COLO829 (cell line): ENCODE measurements around the gene TSPAN9.

Experiments
- DNase-seq: peaks from one replicate; pipeline ENCODE4 v3.0.0; 2012; ENCODE audit warnings: low spot score

TSPAN9 gene

GRCh38 chr12:3101309-3102024 is 24.3 kb downstream of the TSPAN9 start:
- DNase-seq, result no peak

DNA sequence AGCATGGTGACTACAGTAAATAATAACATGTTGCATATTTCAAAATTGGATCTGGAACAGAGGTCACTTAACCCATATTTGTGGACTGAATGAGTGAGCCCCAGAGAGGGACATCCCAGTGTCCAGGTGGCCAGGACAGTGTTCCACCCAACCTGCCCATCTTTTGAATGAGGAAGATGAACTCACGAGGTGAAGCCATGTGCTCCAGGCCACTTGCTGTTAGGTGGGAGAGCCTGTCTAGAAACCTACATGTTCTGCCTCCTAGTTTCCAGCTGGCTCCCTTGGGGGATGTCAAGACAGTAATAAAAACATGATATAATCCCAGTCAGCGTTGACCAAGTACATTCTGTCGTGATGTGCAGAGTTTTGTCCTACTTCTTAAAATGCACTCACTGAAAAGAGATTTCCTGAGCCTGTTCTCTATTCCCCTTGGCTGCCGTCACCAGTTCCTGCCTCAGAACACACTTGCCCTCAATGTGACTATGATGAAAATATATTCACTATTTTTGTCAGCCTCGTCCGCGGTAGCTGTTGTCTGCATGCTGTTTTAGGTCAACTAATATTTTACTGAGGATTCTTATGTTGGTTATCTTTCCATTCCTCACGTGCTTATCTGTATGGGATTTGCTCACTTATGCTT is 25.7 kb downstream of the TSPAN9 start:
- DNase-seq, result no peak

DNA sequence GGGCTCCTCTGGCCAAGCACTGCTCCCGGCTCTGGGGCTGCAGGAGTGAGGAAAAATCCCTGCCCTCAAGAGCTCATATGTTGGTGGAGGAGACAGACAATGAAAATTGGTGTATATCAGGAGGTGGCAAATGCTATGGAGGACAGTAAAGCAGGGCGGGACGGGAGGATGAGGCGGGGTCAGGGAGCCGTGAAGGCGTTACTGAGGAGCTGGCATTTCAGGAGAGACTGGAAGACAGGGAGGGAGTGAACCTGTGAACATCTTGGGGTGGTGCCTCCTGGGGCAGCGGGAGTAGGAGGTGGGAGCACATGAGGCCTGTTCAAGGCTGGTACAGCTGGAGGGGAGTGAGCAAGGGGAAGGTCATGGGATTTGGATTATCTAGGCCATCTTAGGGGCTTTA is 26.6 kb downstream of the TSPAN9 start:
- DNase-seq, result no peak

DNA sequence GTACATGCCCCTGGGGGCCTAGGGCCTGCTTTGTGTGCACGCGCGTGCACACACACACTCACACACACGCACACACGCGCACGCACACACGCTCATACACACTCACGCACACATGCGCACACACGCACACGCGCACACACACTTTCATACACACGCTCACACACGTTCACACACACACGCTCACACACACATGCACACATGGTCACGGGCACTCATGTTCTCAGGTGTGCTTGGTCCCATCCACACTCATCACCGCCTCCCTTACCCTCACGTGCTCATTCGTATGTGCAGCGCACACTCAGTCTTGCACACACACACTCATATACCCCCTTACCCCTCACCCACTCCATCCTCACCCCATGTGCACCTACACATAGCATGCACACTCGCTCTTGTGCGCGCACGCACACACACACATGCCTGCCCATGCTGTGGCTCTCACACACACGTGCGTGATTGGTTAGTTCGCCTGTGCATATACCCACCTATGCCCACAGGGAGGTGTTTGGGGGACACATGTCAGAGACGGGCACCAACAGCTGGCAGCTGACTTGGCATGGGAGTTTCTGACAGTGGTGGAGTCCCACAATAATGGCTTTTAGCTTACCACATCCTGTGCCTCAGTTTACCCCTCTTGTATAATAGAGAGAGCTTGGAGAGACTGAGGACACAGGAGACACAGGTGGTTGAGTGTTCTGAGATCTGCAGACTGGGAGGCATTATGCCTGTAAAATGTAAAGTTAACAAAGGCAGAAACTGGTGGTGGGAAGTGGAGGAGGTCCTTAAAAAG is 28.7 kb downstream of the TSPAN9 start:
- DNase-seq, result no peak

DNA sequence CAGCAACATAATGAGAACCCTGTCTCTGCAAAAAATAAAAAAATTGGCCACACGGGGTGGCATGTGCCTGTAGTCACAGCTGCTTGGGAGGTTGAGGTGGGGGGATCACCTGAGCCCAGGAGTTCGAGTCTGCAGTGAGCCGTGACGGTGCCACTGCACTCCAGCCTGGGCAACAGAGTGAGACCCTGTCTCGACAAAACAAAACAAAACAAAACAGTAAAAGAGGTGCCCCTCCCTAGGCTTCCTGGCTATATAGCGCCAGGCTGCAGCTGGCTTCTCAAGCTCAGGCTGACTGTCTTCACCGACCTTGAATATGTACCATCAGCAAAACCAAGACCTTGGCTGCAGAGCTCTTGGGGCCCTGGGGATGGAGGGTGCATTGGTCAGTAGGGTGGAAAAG is 29.4 kb downstream of the TSPAN9 start:
- no peak for DNase-seq

GRCh38 chr12:3107071-3107583 is 29.9 kb downstream of the TSPAN9 start:
- no peak for DNase-seq

- no peak for DNase-seq
Observed at GRCh38 chr12:3107954-3108353, 30.8 kb downstream of the TSPAN9 start.

DNA sequence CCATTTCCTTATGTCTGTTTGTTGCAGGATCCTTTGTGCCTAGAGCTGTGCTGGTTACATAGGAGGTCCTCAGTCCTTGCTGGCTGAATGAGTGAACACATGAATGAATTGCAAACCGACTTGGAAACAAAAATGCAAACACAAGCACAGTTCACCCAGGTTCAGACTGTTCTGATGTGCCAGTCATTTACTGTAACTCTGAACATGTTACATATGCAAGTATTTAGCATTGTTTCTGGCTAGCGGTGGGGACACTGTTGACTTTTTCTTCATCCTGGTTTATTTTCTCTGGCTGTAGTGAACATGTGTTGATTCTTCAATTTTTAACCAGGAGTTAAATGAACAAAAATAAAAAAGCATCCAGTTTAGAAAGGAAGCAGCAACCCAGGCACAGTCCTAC is 33.4 kb downstream of the TSPAN9 start:
- DNase-seq, result no peak

- no peak for DNase-seq
Observed at GRCh38 chr12:3113671-3114325, 36.6 kb downstream of the TSPAN9 start.

GRCh38 chr12:3114671-3115070 is 37.5 kb downstream of the TSPAN9 start:
- no peak for DNase-seq

DNA sequence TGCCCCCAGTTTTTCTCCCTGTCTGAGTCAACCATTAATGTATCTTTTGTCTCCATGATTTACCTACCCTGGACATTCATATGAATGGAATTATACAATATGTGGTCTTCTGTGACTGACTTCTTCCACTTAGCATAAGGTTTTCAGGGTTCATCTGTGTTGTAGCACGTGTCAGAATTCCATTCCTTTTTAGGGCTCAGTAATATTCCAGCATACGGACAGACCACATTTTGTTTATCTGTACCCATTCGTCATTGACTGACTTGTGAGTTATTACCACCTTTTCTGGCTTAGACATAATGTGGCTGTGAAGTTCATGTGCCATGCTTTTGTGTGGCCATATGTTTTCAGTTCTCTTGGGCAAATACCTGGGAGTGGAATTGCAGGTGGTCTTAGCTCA is 37.9 kb downstream of the TSPAN9 start:
- no peak for DNase-seq

- no peak for DNase-seq
Observed at GRCh38 chr12:3116106-3116844, 39.1 kb downstream of the TSPAN9 start.

GRCh38 chr12:3117144-3117581 is 40.0 kb downstream of the TSPAN9 start:
- DNase-seq, result no peak

DNA sequence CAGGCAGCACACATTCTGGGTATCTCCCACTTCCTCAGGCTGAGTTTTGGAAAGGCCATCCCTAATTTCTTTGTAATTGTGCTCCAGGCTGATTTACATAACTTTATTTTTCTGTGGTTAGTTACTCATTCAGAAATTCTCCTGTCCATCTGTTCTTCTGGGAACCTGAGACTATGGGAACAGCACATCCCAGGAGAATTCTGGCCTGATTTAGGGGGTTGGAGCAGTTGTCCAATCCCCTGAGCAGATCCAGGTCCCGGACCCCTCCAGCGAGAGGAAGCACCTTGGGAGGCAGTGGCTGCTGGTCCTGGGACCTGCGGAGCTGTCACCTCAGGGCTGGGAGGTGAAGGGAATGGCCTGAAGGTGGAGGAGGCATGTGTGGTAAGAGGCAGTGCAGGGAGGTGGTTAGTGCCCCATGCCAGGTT is 40.4 kb downstream of the TSPAN9 start:
- no peak for DNase-seq

GRCh38 chr12:3119192-3119755 is 42.1 kb downstream of the TSPAN9 start:
- DNase-seq, result no peak

- DNase-seq, result no peak
Observed at GRCh38 chr12:3119756-3120601, 42.8 kb downstream of the TSPAN9 start.

DNA sequence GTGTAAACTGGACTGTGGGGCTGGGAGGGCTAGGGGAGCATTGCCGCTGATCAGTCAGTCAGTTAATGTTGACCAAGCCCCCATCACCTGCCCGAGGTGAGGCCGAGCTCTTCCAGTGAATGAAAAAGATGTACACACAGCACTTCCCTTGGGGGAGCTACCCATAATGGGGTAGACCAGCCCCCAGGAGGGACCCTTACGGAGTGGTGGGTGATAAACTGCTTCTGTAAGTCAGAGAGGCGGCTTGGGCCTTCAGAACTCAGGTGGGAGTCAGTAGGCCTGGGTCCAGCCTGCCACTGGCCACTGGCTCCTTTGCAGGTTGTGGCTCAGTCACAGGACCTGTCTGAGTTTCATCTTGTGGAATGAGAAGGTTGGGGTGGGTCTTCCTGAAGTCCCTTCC is 43.5 kb downstream of the TSPAN9 start:
- no peak for DNase-seq

DNA sequence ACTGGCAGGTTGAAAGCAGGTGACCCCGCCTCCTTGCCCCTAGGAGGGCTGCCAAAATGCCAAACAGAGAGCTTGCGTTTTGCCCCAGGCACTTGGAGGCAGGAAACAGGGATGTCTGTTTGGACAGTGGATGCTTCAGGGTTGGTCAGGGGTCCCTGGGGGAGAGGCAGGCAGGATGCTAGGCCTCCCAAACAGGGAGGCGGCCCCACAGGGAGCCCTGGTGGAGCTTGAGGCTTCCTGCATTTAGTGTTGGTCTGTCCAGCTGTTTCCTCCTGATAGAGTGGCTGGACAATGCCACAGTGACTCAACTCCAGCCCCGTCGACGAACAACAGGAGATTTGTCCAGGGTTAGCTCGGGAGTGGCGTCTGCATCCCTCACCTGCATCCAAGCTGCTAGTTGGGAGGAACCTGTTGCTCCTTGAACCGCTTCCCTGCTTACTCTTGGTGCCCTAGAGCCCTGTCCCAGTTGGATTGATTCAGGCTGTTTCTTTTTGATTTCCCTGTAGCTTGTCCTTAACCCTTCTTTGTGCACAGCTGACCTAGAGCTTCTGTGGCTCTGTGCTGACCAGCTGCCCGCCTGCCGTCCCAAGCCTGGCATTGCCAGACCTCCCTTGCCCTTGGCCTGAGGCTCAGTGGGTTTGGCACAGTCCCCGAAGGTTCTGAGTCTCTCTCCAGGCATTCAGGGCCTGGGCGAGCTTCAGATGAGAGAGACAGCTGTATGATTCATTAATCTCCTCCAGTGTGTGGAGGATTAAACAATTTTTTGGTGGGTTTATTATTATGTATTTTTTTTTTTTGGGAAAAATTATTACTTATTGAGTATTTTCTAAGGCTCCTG is 45.9 kb downstream of the TSPAN9 start:
- DNase-seq, result no peak

DNA sequence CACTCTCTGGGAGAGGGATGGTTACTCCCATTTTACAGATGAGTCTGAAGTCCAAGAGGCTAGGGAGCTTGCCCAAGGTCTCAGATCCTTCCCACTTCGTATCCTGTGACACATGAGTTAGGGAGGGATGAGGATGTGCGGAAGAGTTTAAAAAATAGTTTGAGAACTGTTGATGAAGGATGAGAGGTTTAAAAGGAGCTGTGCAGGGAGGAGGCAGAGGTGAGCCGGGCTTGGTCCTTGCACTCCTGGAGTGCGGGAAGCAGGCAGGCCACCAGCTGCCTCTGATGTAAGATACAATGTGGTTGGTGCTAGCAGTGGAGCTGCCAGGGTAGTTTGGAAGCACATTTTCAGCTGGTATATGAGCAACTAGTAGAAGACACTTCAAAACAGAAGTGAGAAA is 46.5 kb downstream of the TSPAN9 start:
- DNase-seq, result no peak
